H9 (cell line): ENCODE results near the gene PHLDA2. TPM values are rescaled to one million over a fixed set of nuclear protein-coding genes. Genes with fewer than 3 reads are reported as not detected.

Experiments
- DNase-seq: peaks from one replicate; pipeline ENCODE4 v3.0.0-alpha.2; 2017
- H2AFZ ChIP-seq: one replicate; pipeline ENCODE4 v1.6.1; 2013; ENCODE audit warnings: mild to moderate bottlenecking, low read length, control low read depth, moderate library complexity
- H2AK5ac ChIP-seq: 2 replicates; pipeline ENCODE4 v1.6.1; 2013; ENCODE audit warnings: low read length, control low read depth, mixed read lengths; ENCODE audit not compliant: insufficient read length
- H2BK120ac ChIP-seq: one replicate; pipeline ENCODE4 v1.6.1; 2013; ENCODE audit warnings: low read depth, mild to moderate bottlenecking, low read length, control low read depth, inconsistent platforms; ENCODE audit not compliant: poor library complexity, severe bottlenecking
- H2BK12ac ChIP-seq: 2 replicates; pipeline ENCODE4 v1.6.1; 2013; ENCODE audit warnings: low read length, control low read depth, mixed read lengths, low read depth; ENCODE audit not compliant: insufficient read length
- H2BK15ac ChIP-seq: 2 replicates; pipeline ENCODE4 v1.6.1; 2013; ENCODE audit warnings: low read depth, low read length, control low read depth
- H2BK20ac ChIP-seq: one replicate; pipeline ENCODE4 v1.6.1; 2013; ENCODE audit warnings: low read depth, mild to moderate bottlenecking, low read length, control low read depth, inconsistent platforms; ENCODE audit not compliant: poor library complexity, severe bottlenecking
- H2BK5ac ChIP-seq: 2 replicates; pipeline ENCODE4 v1.6.1; 2013; ENCODE audit warnings: low read length, control low read depth, mixed read lengths; ENCODE audit not compliant: insufficient read length
- H3K14ac ChIP-seq: 2 replicates; pipeline ENCODE4 v1.6.1; 2013; ENCODE audit warnings: low read length, control low read depth; ENCODE audit not compliant: insufficient read depth
- H3K18ac ChIP-seq: 2 replicates; pipeline ENCODE4 v1.6.1; 2013; ENCODE audit warnings: low read depth, mild to moderate bottlenecking, mixed read lengths, low read length, control low read depth; ENCODE audit not compliant: insufficient read length
- H3K23ac ChIP-seq: 2 replicates; pipeline ENCODE4 v1.6.1; 2013; ENCODE audit warnings: low read length, control low read depth, mixed read lengths, low read depth; ENCODE audit not compliant: insufficient read length
- H3K23me2 ChIP-seq: 2 replicates; pipeline ENCODE4 v1.6.1; 2013; ENCODE audit warnings: low read depth, mild to moderate bottlenecking, mixed read lengths, low read length, control low read depth; ENCODE audit not compliant: insufficient read length, poor library complexity, severe bottlenecking
- H3K27ac ChIP-seq: 2 replicates; pipeline ENCODE4 v1.5.1; 2013; ENCODE audit warnings: low read length, control low read depth, mixed read lengths, low read depth; ENCODE audit not compliant: insufficient read length
- H3K27me3 ChIP-seq: 2 replicates; pipeline ENCODE4 v1.6.1; 2013; ENCODE audit warnings: low read length, control low read depth, inconsistent platforms; ENCODE audit not compliant: insufficient read depth
- H3K4ac ChIP-seq: 2 replicates; pipeline ENCODE4 v1.6.1; 2013; ENCODE audit warnings: low read depth, mild to moderate bottlenecking, control low read depth, inconsistent platforms, low read length, moderate library complexity
- H3K4me1 ChIP-seq: 2 replicates; pipeline ENCODE4 v1.6.1; 2013; ENCODE audit warnings: low read length, control low read depth, inconsistent platforms; ENCODE audit not compliant: insufficient read depth
- H3K4me2 ChIP-seq: 2 replicates; pipeline ENCODE4 v1.6.1; 2013; ENCODE audit warnings: low read length, control low read depth, mixed read lengths; ENCODE audit not compliant: insufficient read length, insufficient read depth
- H3K56ac ChIP-seq: 2 replicates; pipeline ENCODE4 v1.6.1; 2013; ENCODE audit warnings: low read depth, mild to moderate bottlenecking, mixed read lengths, low read length, control low read depth; ENCODE audit not compliant: insufficient read length
- H3K79me1 ChIP-seq: 2 replicates; pipeline ENCODE4 v1.6.1; 2013; ENCODE audit warnings: low read depth, mild to moderate bottlenecking, moderate library complexity, low read length, control low read depth, inconsistent platforms; ENCODE audit not compliant: insufficient read depth, poor library complexity, severe bottlenecking
- H3K79me2 ChIP-seq: 2 replicates; pipeline ENCODE4 v1.6.1; 2013; ENCODE audit warnings: low read length, control low read depth, inconsistent platforms; ENCODE audit not compliant: insufficient read depth
- H3K9ac ChIP-seq: 2 replicates; pipeline ENCODE4 v1.6.1; 2013; ENCODE audit warnings: low read length, control low read depth, mixed read lengths; ENCODE audit not compliant: insufficient read length; ENCODE audit errors: extremely low read depth
- H3K9me3 ChIP-seq: one replicate; pipeline ENCODE4 v1.6.1; 2013; ENCODE audit warnings: low read depth, low read length, inconsistent platforms; ENCODE audit not compliant: control insufficient read depth
- H3T11ph ChIP-seq: one replicate; pipeline ENCODE4 v1.6.1; 2013; ENCODE audit warnings: mild to moderate bottlenecking, low read length, control low read depth, inconsistent platforms
- H4K20me1 ChIP-seq: one replicate; pipeline ENCODE4 v1.6.1; 2013; ENCODE audit not compliant: control insufficient read depth, insufficient read length, insufficient read depth
- H4K5ac ChIP-seq: 2 replicates; pipeline ENCODE4 v1.6.1; 2013; ENCODE audit warnings: low read depth, mild to moderate bottlenecking, mixed read lengths, low read length, control low read depth; ENCODE audit not compliant: insufficient read length
- H4K8ac ChIP-seq: replicated peaks from 2 replicates; pipeline ENCODE4 v1.6.1; 2013; ENCODE audit warnings: low read length, control low read depth, mixed read lengths, low read depth; ENCODE audit not compliant: insufficient read length
- H4K91ac ChIP-seq: 2 replicates; pipeline ENCODE4 v1.6.1; 2013; ENCODE audit warnings: low read depth, mild to moderate bottlenecking, moderate library complexity, mixed read lengths, low read length, control low read depth; ENCODE audit not compliant: insufficient read length
- H3K27ac Mint-ChIP-seq, 3 experiments: 2 replicates in 2 of 3; 3 replicates in 1 of 3; pipeline ENCODE4 v1.8.0; 2020 to 2021; ENCODE audit warnings: mixed read lengths in 3 of 3, mild to moderate bottlenecking in 1 of 3, moderate library complexity in 1 of 3
- H3K27me3 Mint-ChIP-seq: 2 replicates; pipeline ENCODE4 v1.8.0; 2021; ENCODE audit warnings: low read depth, mild to moderate bottlenecking, moderate library complexity, mixed read lengths
- H3K36me3 Mint-ChIP-seq, 3 experiments: 2 replicates in 2 of 3; 3 replicates in 1 of 3; pipeline ENCODE4 v1.8.0; 2020 to 2021; ENCODE audit warnings: low read depth in 3 of 3, mixed read lengths in 3 of 3; ENCODE audit not compliant: insufficient read depth in 1 of 3
- H3K4me1 Mint-ChIP-seq, 2 experiments: 2 replicates each; pipeline ENCODE4 v1.8.0; 2020; ENCODE audit warnings: mixed read lengths in 2 of 2
- H3K4me3 Mint-ChIP-seq, 2 experiments: 2 replicates in 1 of 2; 3 replicates in 1 of 2; pipeline ENCODE4 v1.8.0; 2020 to 2021; ENCODE audit warnings: mild to moderate bottlenecking in 2 of 2, mixed read lengths in 2 of 2, moderate library complexity in 1 of 2
- H3K9me3 Mint-ChIP-seq, 2 experiments: 2 replicates in 1 of 2; 3 replicates in 1 of 2; pipeline ENCODE4 v1.8.0; 2020; ENCODE audit warnings: mild to moderate bottlenecking in 2 of 2, mixed read lengths in 2 of 2, moderate library complexity in 1 of 2
- WGBS: extraction: QIAGEN DNeasy Blood & Tissue Kit; methylation state at CpG from one replicate; pipeline ENCODE4 v1.1.7; 2013; ENCODE audit warnings: missing lambda C conversion rate, low lambda C conversion rate, mixed read lengths; ENCODE audit not compliant: insufficient read length; ENCODE audit errors: extremely low coverage; 5-methylcytosine and 5-hydroxymethylcytosine counted together
- total RNA-seq: library from RNA; stranded (reverse); gene quantifications from 2 replicates; pipeline ENCODE4 v1.2.1, GENCODE V29; 2021
- TF ChIP-seq, protein P1 (sequence below): fragments of 200-600 bp; sonication (generic); conservative IDR thresholded peaks from 3 replicates; pipeline ENCODE4 v1.8.0; 2021; ENCODE audit warnings: antibody characterized with exemption, mild to moderate bottlenecking

PHLDA2 gene
- total RNA-seq, 1 experiment from 2014 or later = 42.8 TPM

GRCh38 chr11:2963761-2964160 lies 34.5 kb upstream of the PHLDA2 start:
- no peaks in the 10 kb centered on the region for H3K27me3 Mint-ChIP-seq
- peaks cover 67 to 95% (median 83%) of the 10 kb centered on the region in 3 experiments for H3K36me3 Mint-ChIP-seq
- Histone ChIP-seq H2BK5ac (no peak overlapping the region), H4K20me1 (no peaks in the 10 kb centered on the region), H3K9me3 (no peaks in the 10 kb centered on the region), H3K4ac (no peak overlapping the region), H2BK12ac (no peak overlapping the region), H3K79me2 (peaks cover 4% of the 10 kb centered on the region), H2BK120ac (no peak overlapping the region), H4K5ac (no peak overlapping the region), H3K18ac (no peak overlapping the region), H2AK5ac (no peak overlapping the region), H3K56ac (no peak overlapping the region), H3K9ac (no peak overlapping the region), H3T11ph (no peak overlapping the region), H3K27me3 (no peaks in the 10 kb centered on the region), H4K8ac (no peak overlapping the region), H2BK20ac (no peak overlapping the region), H3K23ac (no peak overlapping the region), H4K91ac (no peak overlapping the region), H3K23me2 (no peaks in the 10 kb centered on the region), H3K14ac (no peak overlapping the region), H3K4me2 (no peak overlapping the region), H2AFZ (no peak overlapping the region), H2BK15ac (no peak overlapping the region), H3K79me1 (peaks cover 2% of the 10 kb centered on the region), H3K27ac (no peak overlapping the region), H3K4me1 (peaks cover 4% of the 10 kb centered on the region; the same call in 1 of the 2 replicates)
- H3K27ac Mint-ChIP-seq = no peak overlapping the region
- DNase-seq = no peak
- no CpG with 5 or more reads among the region's 6 CpGs for WGBS
- H3K9me3 Mint-ChIP-seq = no peaks in the 10 kb centered on the region
- TF ChIP-seq, protein P1, sequence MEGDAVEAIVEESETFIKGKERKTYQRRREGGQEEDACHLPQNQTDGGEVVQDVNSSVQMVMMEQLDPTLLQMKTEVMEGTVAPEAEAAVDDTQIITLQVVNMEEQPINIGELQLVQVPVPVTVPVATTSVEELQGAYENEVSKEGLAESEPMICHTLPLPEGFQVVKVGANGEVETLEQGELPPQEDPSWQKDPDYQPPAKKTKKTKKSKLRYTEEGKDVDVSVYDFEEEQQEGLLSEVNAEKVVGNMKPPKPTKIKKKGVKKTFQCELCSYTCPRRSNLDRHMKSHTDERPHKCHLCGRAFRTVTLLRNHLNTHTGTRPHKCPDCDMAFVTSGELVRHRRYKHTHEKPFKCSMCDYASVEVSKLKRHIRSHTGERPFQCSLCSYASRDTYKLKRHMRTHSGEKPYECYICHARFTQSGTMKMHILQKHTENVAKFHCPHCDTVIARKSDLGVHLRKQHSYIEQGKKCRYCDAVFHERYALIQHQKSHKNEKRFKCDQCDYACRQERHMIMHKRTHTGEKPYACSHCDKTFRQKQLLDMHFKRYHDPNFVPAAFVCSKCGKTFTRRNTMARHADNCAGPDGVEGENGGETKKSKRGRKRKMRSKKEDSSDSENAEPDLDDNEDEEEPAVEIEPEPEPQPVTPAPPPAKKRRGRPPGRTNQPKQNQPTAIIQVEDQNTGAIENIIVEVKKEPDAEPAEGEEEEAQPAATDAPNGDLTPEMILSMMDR = no peak
- H3K4me1 Mint-ChIP-seq = peaks cover 25 to 30% of the 10 kb centered on the region in 2 experiments
- no peak overlapping the region for H3K4me3 Mint-ChIP-seq
